NCI-H2029 treated with DMSO at 0.1 percent for 48 hours (cell line): Measurements from ENCODE around the gene DMBX1.

ENCODE experiments used
- DNase-seq: peaks from one replicate; lab custom pipeline; 2025; lab: John Stamatoyannopoulos, UW

The DMBX1 gene

GRCh38 chr1:46506470-46507219, 17.0 kb downstream of the DMBX1 start:
- no peak for DNase-seq

GRCh38 chr1:46508757-46509156, 19.1 kb downstream of the DMBX1 start:
- DNase-seq: no peak

- no peak for DNase-seq
Observed at GRCh38 chr1:46510341-46510997, 20.8 kb downstream of the DMBX1 start.

DNA sequence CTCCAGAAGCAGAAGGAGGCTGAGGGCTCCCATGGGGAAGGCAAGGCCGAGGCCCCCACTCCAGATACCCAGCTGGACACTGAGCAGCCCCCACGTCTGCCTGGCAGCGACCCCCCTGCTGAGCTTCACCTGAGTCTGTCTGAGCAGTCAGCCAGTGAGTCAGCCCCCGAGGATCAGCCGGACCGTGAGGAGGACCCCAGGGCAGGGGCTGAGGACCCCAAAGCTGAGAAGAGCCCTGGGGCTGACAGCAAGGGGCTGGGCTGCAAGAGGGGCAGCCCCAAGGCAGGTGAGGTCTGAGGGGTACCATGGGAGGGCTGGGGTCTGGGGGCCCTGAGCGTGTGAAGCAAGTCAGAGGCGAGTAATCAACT, 21.3 kb downstream of the DMBX1 start:
- DNase-seq: no peak

DNA sequence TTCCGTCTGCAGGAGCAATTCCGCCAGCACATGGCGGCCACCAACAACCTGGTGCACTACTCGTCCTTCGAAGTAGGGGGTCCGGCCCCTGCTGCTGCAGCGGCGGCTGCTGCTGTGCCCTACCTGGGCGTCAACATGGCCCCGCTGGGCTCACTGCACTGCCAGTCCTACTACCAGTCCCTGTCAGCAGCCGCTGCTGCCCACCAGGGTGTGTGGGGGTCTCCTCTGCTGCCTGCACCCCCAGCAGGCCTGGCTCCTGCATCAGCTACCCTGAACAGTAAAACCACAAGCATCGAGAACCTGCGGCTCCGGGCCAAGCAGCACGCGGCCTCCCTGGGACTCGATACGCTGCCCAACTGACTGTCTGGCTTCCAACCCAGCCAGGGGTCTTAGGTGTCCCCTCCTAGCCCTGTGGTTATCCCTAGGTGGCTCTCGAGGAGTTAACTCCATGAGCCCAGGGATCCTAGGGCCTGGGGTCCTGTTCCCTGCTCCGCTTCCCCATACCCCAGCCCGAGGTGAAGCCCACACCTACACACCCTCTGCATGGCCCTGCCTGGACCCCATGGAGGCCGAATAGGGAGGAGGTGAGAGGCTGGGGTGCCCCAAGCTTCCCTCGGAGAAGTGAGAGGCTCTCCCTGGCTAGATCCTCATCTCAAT, 22.6 kb downstream of the DMBX1 start:
- no peak for DNase-seq

- DNase-seq: no peak
Observed at GRCh38 chr1:46512792-46513190, 23.2 kb downstream of the DMBX1 start.

DNA sequence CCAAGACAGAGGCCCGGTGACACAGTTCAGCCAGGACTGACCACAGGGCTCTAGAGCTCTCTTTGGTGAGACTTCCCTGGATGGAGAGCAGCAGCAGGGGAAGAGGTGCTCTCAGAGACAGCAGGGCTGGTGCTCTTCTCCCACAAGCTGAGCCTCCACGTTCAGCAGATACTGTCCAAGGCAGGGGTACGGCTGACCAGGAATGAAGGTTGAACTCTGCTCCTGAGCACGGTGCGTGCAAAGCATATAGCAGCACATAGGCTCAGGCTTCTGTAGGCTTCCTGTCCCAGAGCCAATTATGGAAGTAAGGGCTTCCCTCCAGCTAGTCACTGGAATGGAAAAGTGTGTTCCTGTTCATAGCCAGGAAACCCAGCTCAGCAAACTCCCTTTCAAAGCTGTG, 23.9 kb downstream of the DMBX1 start:
- no peak for DNase-seq

GRCh38 chr1:46515576-46515975, 25.9 kb downstream of the DMBX1 start:
- DNase-seq: no peak

DNA sequence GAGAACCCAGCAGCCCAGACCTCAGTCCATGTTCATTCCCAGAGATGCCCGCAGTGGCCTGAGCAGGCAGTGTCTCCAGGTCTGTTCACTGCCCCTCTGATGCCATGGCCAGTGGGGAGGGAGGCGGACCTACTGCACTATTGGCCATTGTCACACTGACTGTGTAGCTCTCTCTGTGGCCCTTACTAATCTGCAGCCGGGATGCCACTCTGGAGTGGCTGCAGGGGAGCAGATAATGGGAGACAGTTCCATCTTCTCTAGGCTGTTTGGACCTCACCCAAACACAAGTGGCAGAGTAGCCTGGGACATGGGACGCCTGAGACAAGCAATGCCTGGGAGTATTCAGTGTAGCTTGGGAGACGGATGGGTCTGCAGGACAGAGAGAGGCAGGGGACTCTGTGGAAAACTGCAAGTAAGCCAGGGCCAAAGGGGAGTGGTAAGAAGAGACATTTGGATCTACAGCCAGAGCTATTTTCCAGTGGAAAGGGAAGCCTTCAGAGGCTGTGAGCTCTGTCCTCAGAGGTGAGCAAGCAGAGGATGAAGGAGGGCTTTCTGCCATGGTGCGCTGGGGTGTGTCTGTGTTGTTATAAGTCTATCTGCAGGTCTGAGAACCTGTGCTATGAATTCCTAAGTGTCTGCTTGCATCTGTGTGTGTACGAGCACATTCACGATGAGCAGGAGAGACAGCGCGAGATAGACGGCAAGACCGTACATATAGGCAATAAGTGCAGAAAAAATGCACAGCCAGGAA, 26.7 kb downstream of the DMBX1 start:
- peak; percentile 82 for DNase-seq

- DNase-seq: peak; percentile 99
Observed at GRCh38 chr1:46517010-46517600, 27.5 kb downstream of the DMBX1 start.

- no peak for DNase-seq
Observed at GRCh38 chr1:46517932-46518498, 28.4 kb downstream of the DMBX1 start.

DNA sequence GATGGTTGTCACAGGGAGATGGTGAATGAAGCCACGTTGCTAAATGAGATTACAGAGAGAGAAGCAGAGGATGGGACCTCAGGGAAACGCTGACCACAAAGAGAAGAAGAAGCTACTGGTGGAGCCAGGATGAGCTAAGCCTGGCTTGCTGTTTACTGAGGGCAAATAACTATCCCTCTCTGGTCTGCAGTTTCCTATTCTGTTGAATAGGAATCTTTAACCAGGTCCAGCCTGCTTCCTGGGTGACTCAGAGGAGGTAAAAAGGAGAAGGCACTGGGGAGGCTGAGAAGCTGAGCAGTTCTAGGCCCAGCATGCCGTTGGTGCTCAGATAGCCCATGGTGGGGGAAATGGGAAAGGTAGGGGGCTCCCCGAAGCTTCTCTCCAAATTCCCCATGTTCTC, 29.6 kb downstream of the DMBX1 start:
- no peak for DNase-seq

- peak; percentile 40 for DNase-seq
Observed at GRCh38 chr1:46520063-46520911, 30.7 kb downstream of the DMBX1 start.

DNA sequence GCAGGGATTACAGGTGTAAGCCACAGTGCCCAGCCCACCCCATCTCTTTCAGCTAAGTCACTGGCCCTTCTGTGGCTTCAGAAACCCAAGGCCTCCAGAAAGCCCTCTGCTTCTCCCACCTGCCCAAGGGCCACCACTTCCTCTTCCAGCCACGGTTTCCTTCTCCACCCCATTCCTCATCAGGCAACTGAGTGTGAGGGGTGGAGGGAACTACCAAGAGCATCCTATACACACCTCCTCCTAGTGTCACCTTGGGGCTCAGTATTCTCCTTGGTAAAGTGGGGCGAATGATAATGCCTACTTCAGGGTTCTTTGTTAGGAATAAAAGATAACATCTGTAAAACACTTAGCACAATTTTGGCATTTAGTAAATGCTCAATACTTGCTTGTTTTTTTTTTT, 31.8 kb downstream of the DMBX1 start:
- no peak for DNase-seq

- DNase-seq: no peak
Observed at GRCh38 chr1:46522184-46522968, 32.7 kb downstream of the DMBX1 start.

GRCh38 chr1:46522969-46523320, 33.3 kb downstream of the DMBX1 start:
- no peak for DNase-seq

- DNase-seq: peak; percentile 64
Observed at GRCh38 chr1:46523496-46524353, 34.1 kb downstream of the DMBX1 start.

DNA sequence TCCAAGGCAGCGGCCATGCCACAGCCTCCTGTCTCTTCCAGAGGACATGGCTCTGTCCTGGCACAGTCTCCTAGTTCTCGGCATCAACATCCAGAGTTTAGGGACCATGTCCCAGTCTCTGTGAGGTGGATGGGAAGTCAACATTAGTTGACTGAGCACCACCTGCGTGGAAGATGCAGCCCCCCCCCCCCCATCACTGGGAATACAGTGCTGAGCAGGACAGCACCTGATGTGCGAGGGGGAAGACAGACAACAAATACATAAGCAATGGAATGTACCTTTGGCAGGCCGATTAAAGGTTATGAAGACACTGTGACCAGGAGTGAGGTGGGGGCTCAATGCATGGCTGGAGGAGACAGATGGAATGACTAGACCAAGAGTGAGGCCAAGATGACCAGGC, 35.2 kb downstream of the DMBX1 start:
- DNase-seq: no peak
